Skeletal muscle satellite cell (primary cell): ENCODE results near the gene TGFB1.
A peak's percentile ranks its signal among the peaks of the same experiment; 100 is the strongest.

ENCODE experiments used
- H3K27me3 ChIP-seq: 2 replicates; pipeline ENCODE4 v1.7.0; 2013; ENCODE audit warnings: low read length; ENCODE audit not compliant: control insufficient read depth, insufficient read depth
- H3K36me3 ChIP-seq: 2 replicates; pipeline ENCODE4 v1.7.0; 2013; ENCODE audit warnings: mild to moderate bottlenecking, control low read depth, low read length; ENCODE audit not compliant: insufficient read depth
- H3K4me1 ChIP-seq: 2 replicates; pipeline ENCODE4 v1.7.0; 2013; ENCODE audit warnings: low read length; ENCODE audit not compliant: control insufficient read depth, insufficient read depth
- H3K4me2 ChIP-seq: 2 replicates; pipeline ENCODE4 v1.7.0; 2013; ENCODE audit warnings: mild to moderate bottlenecking, low read length
- H3K4me3 ChIP-seq: 2 replicates; pipeline ENCODE4 v1.7.0; 2013; ENCODE audit warnings: low read length
- H3K9ac ChIP-seq: 2 replicates; pipeline ENCODE4 v1.7.0; 2013; ENCODE audit warnings: mild to moderate bottlenecking, low read depth, low read length, moderate library complexity
- H3K9me3 ChIP-seq: replicated peaks from 2 replicates; pipeline ENCODE4 v1.7.0; 2013; ENCODE audit warnings: mild to moderate bottlenecking, control low read depth, low read length

The TGFB1 gene

DNA sequence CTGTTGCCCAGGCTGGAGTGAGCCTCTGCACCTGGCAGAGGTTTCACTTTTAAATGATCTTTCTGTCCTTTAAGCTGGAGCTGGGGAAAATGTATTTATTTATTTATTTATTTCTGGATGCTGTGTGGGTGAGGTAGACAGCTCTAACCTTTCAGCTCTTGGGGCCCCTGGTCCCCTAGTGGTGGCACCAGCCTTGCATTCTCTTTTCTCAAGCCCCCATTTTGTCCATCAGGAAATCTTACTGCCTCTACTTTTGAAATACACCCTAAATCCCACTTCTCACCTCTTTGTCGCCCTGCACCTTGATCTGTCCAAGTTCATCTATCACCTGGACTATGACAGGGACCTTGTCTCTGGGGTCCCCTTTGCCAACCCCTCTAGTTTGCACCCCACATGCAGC, 12.4 kb upstream of the TGFB1 start:
- Histone ChIP-seq H3K9ac (no peak overlapping the region), H3K4me3 (no peak overlapping the region), H3K4me1 (peaks cover 26% of the 10 kb centered on the region), H3K27me3 (no peaks in the 10 kb centered on the region), H3K9me3 (no peaks in the 10 kb centered on the region), H3K36me3 (no peaks in the 10 kb centered on the region), H3K4me2 (no peak overlapping the region)

DNA sequence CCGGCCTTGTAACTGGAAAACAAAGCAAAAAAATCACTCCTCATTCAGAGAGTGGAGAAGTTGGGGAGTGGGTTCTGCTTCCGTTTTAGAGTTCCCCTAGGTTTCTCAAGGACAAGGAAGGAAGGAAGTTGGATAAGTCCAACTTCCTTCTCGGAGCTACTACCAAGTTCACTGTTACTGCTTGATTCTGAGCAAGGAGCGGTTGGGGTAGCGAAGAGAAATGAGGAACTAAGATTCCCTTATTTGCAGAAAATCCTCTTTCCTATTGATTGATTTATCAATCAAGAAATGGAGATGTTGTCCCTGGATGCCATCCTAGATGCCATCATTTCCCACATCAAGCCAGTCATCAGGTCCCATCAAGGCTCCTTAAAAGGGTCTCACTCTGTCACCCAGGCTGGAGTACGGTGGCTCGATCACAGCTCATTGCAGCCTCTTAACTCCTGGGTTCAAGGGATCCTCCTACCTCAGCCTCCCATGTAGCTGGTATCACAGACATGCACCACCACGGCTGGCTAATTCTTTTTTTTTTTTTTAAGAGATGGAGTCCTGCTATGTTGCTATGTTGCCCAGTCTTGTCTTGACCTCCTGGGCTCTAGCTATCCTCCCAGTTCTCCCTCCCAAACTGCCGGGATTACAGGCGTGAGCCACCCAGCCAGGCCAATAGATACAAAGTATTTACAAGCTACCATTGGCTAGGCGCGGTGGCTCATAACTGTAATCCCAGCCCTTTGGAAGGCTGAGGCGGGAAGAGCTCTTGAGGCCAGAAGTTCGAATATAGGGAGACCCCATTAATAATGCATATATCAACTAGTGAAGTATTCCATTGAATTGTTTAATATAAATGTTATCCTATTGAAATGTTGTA, 11.0 kb upstream of the TGFB1 start:
- Histone ChIP-seq H3K4me1 (peaks cover 26% of the 10 kb centered on the region), H3K4me3 (peak overlapping the region; percentile 95), H3K4me2 (peak overlapping the region; percentile 99), H3K9ac (peak overlapping the region; percentile 97), H3K36me3 (no peaks in the 10 kb centered on the region), H3K27me3 (no peaks in the 10 kb centered on the region), H3K9me3 (no peaks in the 10 kb centered on the region)

DNA sequence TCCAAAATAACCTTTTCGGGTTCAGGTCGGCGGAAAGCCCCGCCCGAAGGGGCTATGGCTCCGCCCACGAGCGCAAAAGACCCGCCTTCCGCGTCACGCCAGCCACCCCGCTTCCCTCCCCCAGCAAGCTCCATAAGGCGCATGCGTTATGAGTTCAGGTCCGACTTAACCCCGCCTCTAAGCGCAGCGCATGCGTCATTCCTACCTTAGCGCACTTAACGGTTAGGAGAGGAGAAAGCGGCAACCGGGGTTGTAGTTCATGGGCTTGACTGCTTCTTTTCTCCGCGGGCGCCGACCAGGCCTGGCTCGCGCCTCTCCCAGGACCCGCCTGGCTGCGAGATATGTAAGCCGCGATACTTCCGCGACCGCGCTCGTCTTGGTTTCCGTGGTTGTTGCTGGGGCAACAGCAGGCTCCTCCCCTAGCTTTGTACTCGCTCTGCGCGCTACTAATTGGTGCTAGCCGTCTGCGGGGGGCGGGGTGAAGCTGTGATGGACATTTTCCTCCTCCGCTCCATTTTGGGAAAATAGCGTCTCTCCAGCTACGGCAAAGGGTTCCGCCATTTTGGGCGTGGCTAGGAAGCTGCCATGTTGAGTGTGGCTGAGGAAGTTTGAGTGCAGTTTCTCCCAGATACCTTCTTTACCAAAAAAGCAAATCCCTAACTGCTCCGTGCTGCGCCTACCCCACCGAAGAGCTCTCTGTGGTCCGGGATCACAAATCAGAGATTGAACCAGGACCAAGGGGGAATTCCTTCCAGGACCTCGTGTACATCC, 10.2 kb upstream of the TGFB1 start, which contains the start of gene B9D2:
Gene B9D2, minus strand, starts transcription at position 397 of the 771 bp plus-strand sequence. CDS start 630 bp downstream, outside the sequence.
- H3K36me3 ChIP-seq = no peaks in the 10 kb centered on the region

DNA sequence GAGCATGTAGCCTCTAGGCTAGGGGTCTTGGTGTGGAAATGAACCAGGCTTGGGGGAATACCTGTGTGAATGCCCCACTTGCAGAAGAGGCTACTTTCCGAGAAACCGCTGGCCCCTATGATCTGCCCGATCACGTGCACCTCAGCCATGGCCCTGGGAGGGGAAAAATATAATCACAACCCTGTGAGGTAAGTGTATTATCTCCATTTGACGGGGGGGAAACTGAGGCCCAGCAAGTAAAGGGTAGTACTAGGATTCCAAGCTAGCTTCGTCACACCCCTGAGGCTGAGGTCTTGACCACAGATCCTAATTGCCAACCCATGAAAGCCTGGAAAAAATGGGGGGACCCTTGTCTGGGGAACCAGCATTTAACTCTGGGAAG, 9.6 kb upstream of the TGFB1 start:
- no peaks in the 10 kb centered on the region for H3K9me3 ChIP-seq
- H3K4me2 ChIP-seq = peak overlapping the region; percentile 99
- H3K4me3 ChIP-seq = peak overlapping the region; percentile 95
- H3K9ac ChIP-seq = peak overlapping the region; percentile 97
- peaks cover 26% of the 10 kb centered on the region for H3K4me1 ChIP-seq
- no peaks in the 10 kb centered on the region for H3K36me3 ChIP-seq
- H3K27me3 ChIP-seq = no peaks in the 10 kb centered on the region

More for the DNA sequence above, 10.2 kb upstream of the TGFB1 start, which contains the start of gene B9D2:
- peak within 1 kb of the TSS; percentile 97 for H3K9ac ChIP-seq
- peak within 1 kb of the TSS; percentile 95 for H3K4me3 ChIP-seq
- no peaks in the 10 kb centered on the region for H3K27me3 ChIP-seq
- H3K4me1 ChIP-seq = peaks cover 26% of the 10 kb centered on the region
- H3K9me3 ChIP-seq = no peaks in the 10 kb centered on the region
- H3K4me2 ChIP-seq = peak within 1 kb of the TSS; percentile 99

DNA sequence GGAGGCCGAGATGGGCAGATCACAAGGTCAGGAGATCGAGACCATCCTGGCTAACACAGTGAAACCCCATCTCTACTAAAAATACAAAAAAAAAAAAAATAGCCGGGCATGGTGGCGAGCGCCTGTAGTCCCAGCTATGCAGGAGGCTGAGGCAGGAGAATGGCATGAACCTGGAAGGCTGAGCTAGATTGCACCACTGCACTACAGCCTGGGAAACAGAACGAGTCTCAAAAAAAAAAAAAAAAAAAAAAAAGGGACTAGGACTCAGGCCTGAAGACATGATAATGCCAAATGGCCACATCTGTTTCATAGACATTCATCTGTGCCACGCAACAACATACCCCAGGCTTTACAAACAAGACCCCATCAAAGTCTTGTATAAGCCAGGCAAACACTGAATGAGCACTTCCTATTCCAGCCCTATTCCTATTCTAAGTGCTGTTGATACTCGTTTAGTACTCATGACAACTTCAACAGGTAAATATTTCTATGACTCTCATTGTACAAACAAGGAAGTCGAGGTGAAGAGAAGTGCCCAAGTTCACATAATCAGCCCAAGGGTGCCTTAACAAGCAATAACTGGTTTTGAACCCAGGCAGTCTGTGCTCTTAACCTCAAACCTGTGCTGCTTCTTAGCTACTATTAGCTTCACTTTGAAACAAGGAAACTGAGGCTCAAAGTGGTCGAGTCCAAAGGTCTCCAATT, 8.6 kb upstream of the TGFB1 start:
- Histone ChIP-seq H3K9me3 (no peaks in the 10 kb centered on the region), H3K27me3 (no peaks in the 10 kb centered on the region), H3K4me1 (peaks cover 16% of the 10 kb centered on the region), H3K9ac (no peak overlapping the region), H3K36me3 (no peaks in the 10 kb centered on the region), H3K4me3 (no peak overlapping the region), H3K4me2 (no peak overlapping the region)

DNA sequence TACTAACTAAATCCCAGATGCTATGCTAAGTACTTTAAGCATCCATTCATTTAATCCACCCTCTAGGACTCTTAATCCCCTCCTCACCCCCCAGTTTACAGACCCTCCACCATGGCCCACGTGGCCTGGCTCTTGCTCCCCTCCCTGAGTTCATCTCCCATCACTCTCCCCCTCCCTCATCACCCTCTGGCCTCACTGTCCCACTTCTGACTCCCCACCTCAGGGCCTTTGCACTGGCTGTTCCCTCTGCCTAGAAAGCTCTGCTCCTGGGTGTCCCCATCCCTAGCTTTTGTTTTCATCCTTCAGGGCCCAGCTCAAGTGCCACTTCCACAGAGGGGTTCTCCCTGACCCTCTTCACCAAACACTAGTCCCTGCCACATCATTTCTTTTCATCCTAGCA, 6.0 kb upstream of the TGFB1 start:
- H3K4me1 ChIP-seq = peaks cover 10% of the 10 kb centered on the region
- H3K9ac ChIP-seq = no peak overlapping the region
- H3K9me3 ChIP-seq = no peaks in the 10 kb centered on the region
- no peaks in the 10 kb centered on the region for H3K36me3 ChIP-seq
- no peak overlapping the region for H3K4me2 ChIP-seq
- no peaks in the 10 kb centered on the region for H3K27me3 ChIP-seq
- H3K4me3 ChIP-seq = no peak overlapping the region

DNA sequence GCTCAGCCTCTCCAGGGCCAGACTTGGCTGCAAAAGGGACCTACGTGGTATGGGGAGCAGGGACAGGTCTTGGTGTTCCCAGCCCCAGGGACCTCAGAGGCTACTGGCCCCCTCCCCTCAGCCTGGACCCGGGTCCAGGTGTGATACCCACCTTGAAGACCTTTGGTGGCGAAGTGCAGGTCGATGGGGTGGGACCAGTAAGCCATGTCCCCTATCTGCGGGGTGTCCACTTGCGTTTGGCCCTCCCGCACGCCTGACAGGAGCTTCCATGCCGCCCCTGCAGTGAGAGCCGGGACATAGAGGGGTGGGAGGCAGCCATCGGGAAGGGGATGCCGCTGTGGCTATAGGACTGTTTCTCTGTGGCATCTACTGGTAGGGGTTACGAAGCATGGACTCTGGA, 4.0 kb upstream of the TGFB1 start:
- peaks cover 3% of the 10 kb centered on the region for H3K4me1 ChIP-seq
- H3K9ac ChIP-seq = no peak overlapping the region
- no peaks in the 10 kb centered on the region for H3K36me3 ChIP-seq
- H3K4me3 ChIP-seq = no peak overlapping the region
- no peaks in the 10 kb centered on the region for H3K9me3 ChIP-seq
- no peak overlapping the region for H3K4me2 ChIP-seq
- no peaks in the 10 kb centered on the region for H3K27me3 ChIP-seq

DNA sequence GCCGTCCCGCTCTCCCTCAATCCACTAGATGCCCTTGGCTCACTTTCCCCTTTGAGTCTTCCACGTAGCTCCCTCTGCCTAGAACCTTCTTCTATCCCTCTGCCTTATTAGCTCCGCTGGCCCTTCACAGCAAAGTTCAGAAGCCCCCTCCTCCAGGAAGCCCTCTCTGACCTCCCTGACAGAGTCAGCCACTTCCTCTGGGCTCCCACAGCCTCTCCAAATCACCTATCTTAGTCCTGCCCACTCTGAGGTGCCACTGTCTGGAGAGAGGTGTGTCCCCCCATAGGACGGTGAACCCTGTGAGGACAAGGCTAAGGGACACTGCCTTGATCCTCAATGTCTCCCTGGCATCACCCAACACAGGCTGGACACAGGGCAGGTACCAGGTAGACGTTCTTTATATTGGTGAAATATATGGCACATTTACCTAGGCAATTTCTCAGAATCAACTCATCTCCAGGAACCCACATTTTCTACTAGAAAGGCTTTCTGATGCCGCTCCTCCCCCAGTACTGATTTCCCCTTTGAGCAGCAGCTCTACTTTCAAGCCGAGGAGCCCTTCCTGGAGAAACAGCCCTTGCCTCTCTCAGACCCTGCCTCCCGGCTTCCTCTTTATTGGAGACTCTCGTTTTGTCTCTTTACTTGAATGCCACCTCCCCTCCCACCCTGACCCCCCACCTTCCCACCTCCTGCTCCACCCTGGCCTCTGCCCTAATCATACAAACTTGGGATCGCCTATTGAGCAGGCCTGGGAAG, 3.4 kb upstream of the TGFB1 start:
- H3K9me3 ChIP-seq = no peaks in the 10 kb centered on the region
- no peak overlapping the region for H3K9ac ChIP-seq
- no peaks in the 10 kb centered on the region for H3K36me3 ChIP-seq
- no peaks in the 10 kb centered on the region for H3K27me3 ChIP-seq
- peaks cover 3% of the 10 kb centered on the region for H3K4me1 ChIP-seq
- no peak overlapping the region for H3K4me2 ChIP-seq
- no peak overlapping the region for H3K4me3 ChIP-seq

DNA sequence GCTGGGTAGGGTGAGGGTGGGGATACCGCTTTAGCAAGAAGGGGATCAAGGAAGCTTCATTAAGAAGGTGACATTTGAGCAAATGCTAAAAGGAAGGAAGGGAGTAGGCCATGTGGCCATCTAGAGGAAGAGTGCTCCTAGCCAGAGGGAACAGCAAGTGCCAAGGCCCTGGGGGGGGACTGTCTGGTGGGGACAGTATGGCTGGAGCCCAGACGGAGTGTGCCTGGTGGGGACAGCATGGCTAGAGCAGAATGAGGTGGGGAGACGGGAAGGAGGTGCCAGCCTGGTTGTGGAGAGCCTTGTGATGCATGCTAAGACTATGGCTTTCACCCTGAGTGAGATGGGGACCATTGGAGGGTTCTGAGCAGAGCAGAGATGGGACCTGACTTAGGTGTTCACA, 2.1 kb upstream of the TGFB1 start:
- Histone ChIP-seq H3K4me3 (no peak overlapping the region), H3K27me3 (no peaks in the 10 kb centered on the region), H3K9ac (no peak overlapping the region), H3K4me2 (no peak overlapping the region), H3K4me1 (peaks cover 3% of the 10 kb centered on the region), H3K36me3 (no peaks in the 10 kb centered on the region), H3K9me3 (no peaks in the 10 kb centered on the region)

DNA sequence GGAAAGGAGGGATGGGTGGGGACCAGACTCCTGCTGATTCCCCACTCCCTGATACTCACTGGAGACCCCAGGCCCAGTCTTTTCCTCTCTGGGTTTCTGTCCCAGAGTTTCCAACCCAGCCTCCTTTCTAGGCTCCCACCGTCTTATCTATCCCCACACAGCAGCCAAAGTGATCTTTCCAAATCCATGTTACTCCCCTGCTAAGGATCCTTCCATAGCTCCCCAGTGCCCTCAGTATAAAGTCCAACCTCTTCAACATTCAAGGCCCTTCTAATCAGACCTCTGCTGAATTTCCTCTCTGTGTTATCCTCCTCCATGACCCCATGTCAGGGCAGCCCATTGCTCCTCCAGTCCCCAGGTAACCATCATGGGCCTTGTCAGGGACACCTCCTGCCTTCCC, 1.3 kb upstream of the TGFB1 start:
- Histone ChIP-seq H3K36me3 (no peaks in the 10 kb centered on the region), H3K4me2 (no peak overlapping the region), H3K4me3 (no peak overlapping the region), H3K9me3 (no peaks in the 10 kb centered on the region), H3K4me1 (peaks cover 3% of the 10 kb centered on the region), H3K9ac (no peak overlapping the region), H3K27me3 (no peaks in the 10 kb centered on the region)
